ENCODE measurements around the gene BRINP3.

Gene BRINP3

DNA sequence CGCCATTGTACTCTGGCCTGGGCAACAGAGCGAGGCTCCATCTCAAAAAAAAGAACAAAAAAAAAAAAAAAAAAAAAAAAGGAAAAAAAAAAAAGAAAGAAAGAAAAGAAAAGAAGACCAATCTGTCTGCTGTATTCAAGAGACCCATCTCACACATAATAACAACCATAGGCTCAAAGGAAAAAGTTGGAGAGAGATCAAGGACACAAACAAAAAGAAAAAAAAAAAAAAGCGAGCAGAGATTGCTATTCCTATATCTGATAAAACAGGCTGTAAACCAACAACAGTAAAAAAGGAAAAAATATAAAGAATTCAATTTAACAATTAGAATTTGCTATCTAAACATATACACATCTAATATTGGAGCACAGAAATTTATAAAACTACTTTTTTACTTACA, 150.4 kb downstream of the BRINP3 start:
- in situ Hi-C loops (cut with HindIII; ENCODE audit: low sequenced_read_pairs), result no loop called here

DNA sequence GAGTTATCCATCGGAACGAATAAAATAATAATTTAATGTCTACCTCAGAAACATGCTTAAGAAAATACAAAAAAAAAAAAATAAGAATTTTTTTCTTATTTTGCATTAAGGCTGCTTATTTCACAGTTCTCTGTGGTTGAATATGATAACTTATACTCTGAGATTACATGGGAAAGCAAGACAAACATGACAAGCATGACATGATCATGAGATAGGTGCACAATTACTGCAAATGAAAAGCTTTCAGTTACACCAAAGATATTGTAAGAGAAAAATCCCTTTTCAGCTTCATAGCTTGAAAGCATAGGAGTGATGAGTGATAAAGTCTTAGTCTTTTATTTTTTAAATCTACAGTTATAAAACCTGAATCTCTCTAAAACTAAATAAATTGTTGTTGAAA, 154.1 kb downstream of the BRINP3 start:
- in situ Hi-C loops (cut with HindIII; ENCODE audit: low sequenced_read_pairs), result no loop called here

DNA sequence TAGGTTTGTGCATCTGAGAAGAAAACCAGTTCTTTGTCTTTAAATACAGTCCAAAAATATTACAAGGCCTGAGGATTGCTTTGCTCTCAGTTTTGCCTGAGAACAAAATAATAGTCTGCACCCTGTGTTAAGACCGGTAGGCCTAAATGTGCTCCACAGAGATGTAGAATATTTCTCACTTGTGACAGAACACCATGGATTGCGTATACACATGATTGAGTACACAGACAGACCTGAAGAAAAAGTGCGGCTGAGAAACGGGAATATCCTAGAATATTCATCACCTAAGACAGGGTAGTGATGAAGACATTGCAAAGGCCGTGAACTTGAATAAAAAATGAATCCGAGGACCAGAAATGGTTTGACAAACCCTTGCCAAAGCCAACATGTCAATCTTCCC, 155.4 kb downstream of the BRINP3 start:
- in situ Hi-C loops (cut with HindIII; ENCODE audit: low sequenced_read_pairs), result no loop called here

DNA sequence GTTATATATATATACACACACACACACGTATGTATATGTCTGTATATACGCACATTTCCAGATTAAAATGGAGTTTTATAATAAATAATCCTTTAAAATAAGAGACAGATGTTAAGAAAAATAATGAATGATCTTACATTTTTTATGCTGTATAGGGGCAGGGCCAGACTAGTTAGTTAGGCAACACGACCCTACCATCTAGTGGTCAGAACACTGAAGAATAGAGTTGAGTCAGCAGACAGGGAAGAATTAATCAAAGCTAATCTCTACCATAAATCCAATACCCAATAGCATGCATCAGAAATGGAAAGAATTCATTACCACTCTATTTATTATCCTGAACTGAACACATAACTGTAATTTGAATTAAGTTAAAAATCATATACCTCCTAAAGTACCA, 156.7 kb downstream of the BRINP3 start:
- in situ Hi-C loops (cut with HindIII; ENCODE audit: low sequenced_read_pairs), result no loop called here

DNA sequence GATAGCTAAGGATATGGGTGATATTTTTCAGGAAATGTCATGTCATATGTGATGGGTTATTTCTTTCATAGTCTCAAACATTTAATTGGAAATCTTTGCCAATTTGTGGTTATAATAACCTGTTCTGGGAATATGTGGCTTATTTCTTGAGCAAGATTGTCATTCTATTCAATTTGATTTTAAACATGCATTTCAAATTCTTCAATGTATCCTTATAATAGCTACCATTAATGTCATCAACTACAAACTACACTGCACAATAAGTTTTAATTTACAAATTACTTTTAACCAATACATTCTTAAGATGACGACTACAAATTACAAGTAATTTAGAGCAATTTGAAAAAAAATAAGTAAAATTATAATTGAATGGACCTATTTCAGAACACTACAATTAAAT, 164.9 kb downstream of the BRINP3 start:
- in situ Hi-C loops (cut with HindIII; ENCODE audit: low sequenced_read_pairs), result no loop called here

DNA sequence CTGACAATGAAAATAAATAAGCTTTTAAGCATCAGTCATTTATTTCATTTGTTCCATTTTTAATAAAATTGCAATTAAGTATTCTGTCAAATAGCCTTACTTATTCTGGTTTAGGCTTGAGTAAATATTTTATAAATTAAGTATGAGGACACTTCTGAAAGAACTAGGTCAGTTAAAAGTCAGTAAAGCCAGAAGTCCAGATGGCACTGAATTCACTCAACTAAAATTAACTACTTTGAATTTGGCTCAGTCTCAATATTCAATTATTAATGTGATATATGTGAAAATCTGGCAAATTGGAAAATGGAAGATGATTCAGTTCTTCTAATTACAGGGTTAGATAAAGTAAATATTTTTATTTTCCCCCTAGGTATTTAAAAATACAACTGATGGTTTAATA, 174.2 kb downstream of the BRINP3 start:
- in situ Hi-C loops (cut with HindIII; ENCODE audit: low sequenced_read_pairs), result no loop called here

DNA sequence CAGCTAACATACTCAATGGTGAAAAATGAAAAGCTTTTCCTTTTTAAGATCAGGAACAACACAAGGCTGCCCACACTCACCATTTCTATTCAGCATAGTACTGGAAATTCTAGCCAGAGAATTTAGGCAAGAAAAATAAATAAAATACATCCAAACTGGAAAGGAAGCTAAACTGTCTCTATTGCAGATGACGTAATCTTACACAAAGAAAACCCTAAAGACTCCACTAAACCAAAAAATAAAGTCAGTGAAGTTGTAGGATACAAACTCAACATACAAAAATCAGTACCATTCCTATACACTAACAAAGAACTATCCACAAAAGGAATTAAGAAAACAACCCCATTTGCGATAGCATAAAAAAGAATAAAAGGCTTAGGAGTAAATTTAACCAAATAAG, 181.2 kb downstream of the BRINP3 start:
- in situ Hi-C loops (cut with HindIII; ENCODE audit: low sequenced_read_pairs), result no loop called here

DNA sequence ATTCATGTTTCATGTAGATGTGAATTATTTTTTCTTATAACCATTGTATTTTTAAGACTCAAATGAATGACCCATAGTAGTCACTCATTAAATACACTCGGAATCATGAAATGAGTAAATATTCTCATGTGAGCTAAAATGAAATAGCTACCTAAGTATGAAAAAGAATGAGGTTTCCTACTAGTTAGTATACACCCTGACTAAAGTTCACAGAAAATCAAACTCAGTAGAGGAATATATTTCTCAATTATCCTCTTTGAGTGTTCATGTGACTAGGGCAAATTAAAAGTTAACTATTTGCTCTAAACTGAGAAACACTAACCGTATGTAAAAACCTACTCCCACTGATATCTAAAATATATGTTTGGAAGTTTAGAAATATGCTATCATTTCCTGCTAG, 187.8 kb downstream of the BRINP3 start:
- in situ Hi-C loops (cut with HindIII; ENCODE audit: low sequenced_read_pairs), result no loop called here

DNA sequence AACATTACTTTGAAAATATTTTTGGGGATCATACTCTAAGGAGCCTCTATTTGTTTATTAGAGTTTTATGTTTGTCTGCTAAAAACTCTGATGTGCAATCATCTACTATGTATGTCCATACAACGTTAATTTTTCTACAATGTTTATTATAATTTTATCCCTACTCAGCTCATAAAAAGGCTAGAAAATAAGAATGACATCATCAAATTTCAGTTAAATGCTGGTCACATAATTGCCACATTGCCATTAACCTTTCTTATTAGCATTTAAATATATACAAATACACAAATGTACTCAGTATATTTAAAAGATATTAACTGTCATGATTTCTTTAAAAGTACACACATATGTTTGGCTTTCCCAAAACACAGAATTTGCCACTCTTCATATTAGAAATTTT, 191.6 kb downstream of the BRINP3 start:
- in situ Hi-C loops (cut with HindIII; ENCODE audit: low sequenced_read_pairs), result no loop called here

DNA sequence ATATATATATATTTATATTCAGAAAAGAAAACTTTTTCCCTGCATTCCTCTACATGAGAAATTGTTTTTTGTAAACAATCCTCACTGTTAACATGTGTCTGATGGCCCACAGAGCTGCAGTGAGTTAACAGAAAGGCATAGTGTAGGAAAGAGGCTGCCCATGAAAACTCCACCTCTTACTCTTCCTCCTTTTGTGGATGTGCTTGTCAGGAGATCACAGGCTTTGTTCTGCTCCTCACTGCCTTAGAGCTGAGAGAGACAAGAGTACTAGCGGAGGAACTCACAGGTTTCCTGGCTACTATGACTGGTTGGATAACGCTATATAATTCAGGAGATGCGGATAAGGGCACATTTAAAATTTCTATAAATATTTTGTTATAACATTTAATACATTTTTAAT, 200.6 kb downstream of the BRINP3 start:
- in situ Hi-C loops (cut with HindIII; ENCODE audit: low sequenced_read_pairs), result no loop called here

DNA sequence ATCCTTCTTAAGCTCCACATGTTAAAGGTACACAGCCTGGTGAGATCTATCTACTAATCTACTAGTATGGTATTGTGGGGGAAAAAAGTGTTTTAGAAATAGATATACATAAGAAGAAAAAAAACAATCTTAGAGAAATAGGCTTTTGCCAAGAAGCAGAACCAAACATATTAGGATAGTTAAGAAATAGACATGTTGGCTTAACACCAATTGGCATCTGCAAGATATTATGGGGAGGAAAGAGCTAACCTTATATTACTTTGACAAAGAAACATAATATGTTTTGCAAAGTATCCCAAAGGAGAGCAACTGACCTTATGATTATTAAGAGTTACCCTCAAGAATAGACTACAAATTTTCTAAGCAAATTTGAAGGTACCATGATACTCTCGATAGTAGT, 202.9 kb downstream of the BRINP3 start:
- in situ Hi-C loops (cut with HindIII; ENCODE audit: low sequenced_read_pairs), result no loop called here

DNA sequence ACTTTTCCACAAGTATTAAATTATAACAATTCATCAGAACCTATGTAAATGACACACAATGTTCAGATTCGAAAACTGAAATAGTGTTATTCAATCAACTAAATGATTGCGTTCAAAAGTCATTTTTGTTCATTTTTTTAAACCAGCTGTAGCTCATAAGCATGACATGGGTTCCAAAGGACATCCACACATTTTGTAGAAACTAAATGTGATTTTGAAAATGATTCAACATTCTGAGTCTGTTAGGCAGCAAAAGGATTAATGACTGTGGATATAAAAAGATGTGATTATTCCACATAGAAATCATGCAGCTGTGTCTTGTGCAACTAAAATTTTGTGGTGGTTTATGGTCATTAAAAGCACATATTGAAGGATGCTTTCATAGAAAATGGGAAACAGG, 204.5 kb downstream of the BRINP3 start:
- in situ Hi-C loops (cut with HindIII; ENCODE audit: low sequenced_read_pairs), result no loop called here

DNA sequence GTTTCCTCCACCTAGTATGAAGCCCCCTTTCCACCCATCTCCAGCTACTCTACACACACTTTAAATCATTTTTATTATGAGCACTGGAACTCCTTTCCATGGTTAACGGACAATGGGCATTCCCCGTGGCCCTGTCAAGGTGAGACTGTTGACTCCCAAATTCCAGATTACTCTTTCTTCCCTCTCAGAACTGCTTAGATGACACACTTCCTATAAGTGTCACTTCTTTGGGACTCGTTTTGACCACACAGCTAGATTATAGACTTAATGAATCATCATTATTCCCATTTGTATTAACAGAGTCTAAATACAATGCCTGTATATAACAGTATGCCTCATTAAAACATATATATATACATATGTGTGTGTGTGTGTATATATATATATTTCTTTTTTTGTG, 215.1 kb downstream of the BRINP3 start:
- in situ Hi-C loops (cut with HindIII; ENCODE audit: low sequenced_read_pairs), result no loop called here

DNA sequence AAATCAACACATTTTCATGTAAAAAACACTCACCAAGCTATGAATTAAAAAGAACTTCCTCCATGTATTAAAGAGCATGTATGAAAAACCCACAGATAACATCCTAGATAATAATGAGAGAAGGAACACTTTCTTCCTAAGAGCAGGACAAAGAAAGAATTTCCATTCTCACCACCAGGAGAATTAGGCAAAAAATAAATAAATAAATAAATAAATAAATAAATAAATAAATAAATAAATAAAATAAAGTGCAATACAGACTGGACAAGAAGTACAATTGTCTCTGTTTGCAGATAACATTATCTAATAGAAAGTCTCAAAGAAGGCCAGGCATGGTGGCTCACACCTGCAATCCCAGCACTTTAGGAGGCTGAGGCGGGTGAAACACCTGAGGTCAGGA, 218.2 kb downstream of the BRINP3 start:
- in situ Hi-C loops (cut with HindIII; ENCODE audit: low sequenced_read_pairs), result no loop called here

DNA sequence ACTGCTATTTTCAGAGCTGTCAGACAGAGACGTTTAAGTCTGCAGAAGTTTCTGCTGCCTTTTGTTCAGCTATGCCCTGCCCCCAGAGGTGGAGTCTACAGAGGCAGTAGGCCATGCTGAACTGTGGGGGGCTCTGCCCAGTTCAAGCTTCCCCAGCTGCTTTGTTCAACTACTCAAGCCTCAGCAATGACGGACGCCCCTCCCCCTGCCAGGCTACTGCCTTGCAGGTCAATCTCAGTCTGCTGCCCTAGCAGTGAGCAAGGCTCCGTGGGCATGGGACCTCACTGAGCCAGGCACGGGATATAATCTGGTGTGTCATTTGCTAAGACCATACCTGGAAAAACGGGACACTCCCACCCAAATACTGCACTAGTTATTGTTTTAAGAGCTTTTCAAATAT, 219.7 kb downstream of the BRINP3 start:
- in situ Hi-C loops (cut with HindIII; ENCODE audit: low sequenced_read_pairs), result no loop called here

DNA sequence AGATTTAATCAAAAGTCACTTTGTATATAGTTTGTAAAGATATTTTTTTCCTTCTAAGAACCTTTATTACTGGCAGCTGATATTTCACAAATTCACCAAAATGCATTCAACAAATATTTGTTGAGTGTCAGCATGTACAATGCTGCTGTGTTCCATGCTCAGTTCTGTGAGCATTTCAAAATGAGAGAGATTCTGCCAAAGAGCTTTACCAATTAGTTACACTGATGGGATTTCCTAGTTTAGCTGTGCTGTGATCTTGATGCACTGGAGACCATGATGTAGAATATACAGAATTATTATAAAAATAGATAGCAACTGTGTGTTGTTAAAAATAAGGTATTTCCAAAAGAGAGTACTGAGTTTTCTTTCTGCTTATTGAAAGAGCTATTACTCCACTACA, 225.6 kb downstream of the BRINP3 start:
- in situ Hi-C loops (cut with HindIII; ENCODE audit: low sequenced_read_pairs), result no loop called here

DNA sequence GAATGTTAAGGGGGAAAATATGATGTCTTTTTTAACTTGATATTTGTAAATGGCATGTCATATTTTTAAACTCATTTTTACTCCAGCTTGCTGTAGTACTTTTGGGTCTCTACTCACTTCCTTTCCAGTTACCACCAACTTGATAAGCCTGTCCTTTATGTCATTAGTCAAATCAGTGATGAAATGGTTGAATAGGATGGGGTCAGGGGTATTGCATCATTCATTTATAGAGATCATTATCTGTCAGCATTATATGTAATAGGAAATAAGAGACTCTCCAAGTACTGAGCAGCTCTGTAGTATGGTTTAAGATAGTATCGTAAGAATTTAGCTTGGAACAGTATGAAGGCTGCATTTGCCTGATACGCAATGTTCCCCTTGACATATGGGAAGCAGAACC, 227.3 kb downstream of the BRINP3 start:
- in situ Hi-C loops (cut with HindIII; ENCODE audit: low sequenced_read_pairs), result no loop called here

DNA sequence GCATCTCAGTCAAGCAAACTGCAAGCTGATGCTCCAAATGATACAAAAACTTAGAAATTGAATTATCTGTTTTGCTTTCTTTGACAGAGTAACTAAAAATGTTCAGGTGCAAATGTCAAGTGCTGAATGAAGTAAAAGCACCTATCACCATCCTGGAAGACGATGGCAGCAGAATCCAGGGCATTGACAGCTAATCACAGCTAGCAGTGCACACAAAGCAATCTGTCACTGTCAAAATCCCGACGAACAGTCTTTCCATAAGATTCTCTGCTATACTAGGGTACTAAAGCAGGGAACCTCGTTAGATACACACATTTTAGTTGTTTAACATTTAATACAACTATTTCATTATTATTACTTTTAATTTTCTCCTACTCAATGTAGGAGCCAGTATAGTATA, 233.3 kb downstream of the BRINP3 start:
- in situ Hi-C loops (cut with HindIII; ENCODE audit: low sequenced_read_pairs), result no loop called here

DNA sequence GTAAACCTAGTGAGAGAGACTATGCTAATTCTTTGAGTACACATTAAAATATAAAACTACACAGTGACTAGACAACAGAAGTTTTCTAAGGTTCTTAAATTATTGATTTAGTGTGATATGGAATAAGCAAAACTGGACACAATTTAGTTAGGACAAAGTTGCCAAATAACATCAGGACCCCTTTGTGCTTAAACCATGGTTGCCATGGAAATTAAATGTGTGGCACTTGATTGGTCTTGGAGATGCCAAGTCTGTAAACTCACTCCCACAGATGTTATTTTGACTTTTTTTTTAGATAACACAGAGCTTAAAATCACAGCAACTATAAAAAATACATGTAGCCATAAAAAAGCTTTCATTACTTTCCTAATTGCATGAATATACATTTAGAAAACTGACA, 234.6 kb downstream of the BRINP3 start:
- in situ Hi-C loops (cut with HindIII; ENCODE audit: low sequenced_read_pairs), result no loop called here

DNA sequence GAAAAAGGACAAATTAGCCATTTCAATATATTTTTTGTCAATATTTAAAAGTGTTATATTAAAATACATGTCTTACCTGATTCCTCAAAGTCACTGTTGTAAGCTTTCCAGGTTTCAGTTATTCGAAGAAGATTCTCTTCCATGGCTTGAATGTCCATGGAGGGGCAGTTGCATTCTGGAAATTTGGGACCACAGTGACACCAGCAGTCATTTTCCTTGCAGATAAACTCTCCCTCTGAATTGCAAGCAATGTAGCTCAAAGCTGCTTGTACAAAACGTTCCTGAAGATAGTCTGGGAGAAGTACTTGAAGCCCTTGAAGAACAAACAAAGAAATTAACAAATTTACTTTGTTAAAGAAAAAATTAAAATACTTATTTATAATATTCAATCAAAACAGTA, 251.7 kb downstream of the BRINP3 start:
- in situ Hi-C loops (cut with HindIII; ENCODE audit: low sequenced_read_pairs), result no loop called here

DNA sequence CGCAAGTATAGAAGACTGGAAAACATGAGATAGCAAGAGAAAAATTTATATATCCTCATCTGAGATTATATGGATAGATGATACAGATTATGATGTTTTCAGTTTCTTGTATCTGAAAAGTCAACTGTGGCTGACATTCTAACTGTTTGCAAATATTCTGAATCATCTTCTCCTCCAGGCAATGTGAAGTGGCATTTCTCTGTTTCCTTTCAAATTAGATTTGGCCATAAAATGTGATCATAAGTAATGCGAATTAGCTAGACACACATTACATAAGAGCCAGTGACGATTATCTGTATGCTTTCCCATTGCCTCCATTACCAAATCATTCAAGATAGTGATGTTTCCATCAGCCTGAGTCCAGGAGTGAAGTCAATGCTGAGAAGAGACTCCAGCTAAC, 265.2 kb downstream of the BRINP3 start:
- in situ Hi-C loops (cut with HindIII; ENCODE audit: low sequenced_read_pairs), result no loop called here

DNA sequence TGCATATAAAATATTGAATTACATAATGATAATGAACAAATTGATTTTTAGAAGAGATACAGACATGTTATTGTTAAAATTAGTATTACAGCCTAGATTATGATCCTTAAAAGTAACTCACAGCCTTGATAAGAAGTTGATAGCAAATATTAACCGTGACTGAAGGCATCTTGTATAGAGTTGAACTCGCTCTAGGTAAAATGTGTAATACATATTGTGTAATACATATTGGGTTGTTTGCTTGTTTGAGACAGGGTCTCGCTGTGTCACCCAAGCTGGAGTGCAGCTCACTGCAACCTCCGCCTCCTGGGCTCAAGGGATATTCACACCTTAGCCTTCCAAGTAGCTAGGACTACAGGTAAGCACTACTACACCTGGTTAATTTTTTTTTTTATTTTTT, 269.9 kb downstream of the BRINP3 start:
- in situ Hi-C loops (cut with HindIII; ENCODE audit: low sequenced_read_pairs), result no loop called here

DNA sequence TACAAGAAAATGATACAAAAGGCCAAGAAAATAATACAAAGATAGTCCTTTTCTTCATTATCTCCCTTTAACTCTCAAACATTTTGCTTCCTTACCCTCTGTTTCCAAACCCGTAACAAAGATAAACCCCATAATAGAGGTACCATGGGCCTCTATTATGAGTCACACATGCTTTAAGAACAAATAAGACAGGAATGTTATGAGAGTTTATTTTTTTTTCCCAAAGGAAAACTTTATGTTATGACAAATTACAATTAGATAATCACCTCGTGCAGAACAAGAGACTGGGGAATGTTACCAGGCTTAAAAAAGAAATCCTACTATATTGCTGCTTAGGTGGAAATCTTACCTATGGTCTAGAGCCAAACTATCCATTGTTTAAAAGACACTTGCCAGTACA, 272.0 kb downstream of the BRINP3 start:
- in situ Hi-C loops (cut with HindIII; ENCODE audit: low sequenced_read_pairs), result no loop called here

DNA sequence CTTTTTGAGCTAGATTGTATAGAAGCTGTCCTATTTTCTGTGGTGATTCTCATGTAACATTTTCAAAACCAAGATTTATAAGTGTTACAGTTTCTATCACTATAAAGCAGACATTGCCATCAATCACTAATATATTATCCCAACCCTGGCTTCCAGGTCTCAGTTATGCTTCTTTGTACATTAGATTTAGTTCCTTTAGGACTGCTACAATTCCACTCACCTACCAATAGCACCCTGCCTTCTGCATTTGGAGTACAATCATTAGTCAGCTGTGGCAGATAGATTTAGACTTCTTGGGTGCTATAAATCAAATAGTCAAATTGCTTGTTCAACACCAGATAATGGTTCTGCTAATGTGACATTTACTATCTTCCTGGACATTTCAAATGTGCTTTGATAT, 281.6 kb downstream of the BRINP3 start:
- in situ Hi-C loops (cut with HindIII; ENCODE audit: low sequenced_read_pairs), result no loop called here

Measured in endothelial cell of hepatic sinusoid (primary cell).